Right hindlimb (tissue), 1 donor: ENCODE data around the gene RGPD4.
"Not testable (repeated sequence)": the region's sequence is repeated elsewhere in the genome, so short reads cannot be mapped to it uniquely, and the experiment has no call there.

Experiments
- DNase-seq: peaks from one replicate; pipeline ENCODE4 v3.0.0-alpha.2; 2018

The RGPD4 gene

DNA sequence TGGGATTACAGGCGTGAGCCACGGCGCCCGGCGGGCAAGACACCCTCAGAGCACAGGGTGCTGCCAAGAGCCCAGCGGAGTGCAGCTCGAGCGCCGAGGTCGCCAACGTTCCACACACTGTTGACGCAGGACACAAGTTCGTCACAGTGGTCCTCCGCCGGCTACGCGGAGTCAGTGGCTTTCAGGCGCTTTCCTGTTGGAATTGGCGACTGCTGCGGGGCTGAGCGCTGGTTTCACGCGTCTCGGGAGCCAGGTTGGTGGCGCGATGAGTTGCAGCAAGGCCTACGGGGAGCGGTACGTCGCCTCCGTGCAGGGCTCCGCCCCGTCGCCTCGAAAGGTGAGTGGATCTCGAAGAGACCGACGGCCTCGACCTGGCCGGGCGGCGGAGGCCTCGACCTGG, at the start of gene RGPD4:
Gene RGPD4 (plus strand): TSS at position 144 of the 400 bp plus-strand sequence. CDS start 122 bp downstream, at position 266.
- not testable (repeated sequence) for DNase-seq

GRCh38 chr2:107777974-107778373, 48.7 kb upstream of the RGPD4 start:
- no peak for DNase-seq

DNA sequence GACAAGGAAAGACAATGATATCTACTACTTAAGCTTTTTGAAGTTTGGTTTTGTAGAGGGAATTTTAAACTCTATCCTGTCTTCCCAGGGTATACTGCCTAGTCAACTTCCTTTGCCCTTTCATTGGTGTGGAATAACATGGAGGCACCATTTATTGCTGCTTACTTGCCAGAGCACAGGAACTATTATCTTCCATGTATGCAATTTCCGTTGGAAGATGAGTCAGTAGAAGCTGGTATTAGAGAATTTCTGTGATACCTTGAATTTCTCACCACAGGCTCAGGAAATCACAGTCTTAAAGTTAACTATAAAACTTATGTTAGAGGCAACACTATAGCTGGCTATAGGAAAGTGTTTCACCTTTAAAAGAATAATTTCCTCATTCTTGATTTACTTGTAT, 40.9 kb upstream of the RGPD4 start:
- DNase-seq = no peak

DNA sequence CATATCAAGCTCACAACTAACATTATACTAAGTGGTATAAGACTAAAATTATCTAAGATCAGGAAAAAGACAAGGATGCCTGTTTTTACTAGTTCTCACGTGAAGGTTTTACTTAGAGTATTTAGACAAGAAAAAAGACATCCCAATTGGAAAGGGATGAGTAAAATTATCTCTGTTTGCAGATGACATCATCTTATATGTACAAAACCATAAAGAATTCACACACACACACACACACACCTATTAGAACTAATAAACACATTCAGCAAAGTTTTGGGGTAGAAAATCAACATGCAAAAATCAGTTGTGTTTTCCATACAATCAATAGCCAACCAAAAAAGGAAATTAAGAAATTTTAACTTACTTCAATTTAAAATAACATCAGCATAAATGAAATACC, 35.9 kb upstream of the RGPD4 start:
- DNase-seq = no peak

DNA sequence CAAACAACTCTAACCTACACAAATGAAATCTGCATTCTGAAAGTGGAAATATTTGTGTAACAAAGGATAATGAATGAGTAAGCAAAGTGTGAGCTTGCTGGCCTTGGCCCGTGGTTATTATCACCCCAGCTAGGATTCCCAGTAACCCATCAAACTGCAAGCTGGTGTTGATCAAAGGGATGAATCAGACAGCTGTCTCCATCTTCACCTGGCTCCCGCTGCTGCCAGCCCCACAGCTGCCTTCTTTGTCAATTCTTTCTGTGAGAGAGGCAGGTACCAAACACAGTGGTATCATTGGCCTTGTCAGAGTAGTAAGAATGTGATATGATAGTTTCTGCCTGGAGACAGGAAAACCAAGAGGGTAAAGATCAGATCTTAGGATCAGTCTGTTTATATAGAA, 25.2 kb upstream of the RGPD4 start:
- no peak for DNase-seq

DNA sequence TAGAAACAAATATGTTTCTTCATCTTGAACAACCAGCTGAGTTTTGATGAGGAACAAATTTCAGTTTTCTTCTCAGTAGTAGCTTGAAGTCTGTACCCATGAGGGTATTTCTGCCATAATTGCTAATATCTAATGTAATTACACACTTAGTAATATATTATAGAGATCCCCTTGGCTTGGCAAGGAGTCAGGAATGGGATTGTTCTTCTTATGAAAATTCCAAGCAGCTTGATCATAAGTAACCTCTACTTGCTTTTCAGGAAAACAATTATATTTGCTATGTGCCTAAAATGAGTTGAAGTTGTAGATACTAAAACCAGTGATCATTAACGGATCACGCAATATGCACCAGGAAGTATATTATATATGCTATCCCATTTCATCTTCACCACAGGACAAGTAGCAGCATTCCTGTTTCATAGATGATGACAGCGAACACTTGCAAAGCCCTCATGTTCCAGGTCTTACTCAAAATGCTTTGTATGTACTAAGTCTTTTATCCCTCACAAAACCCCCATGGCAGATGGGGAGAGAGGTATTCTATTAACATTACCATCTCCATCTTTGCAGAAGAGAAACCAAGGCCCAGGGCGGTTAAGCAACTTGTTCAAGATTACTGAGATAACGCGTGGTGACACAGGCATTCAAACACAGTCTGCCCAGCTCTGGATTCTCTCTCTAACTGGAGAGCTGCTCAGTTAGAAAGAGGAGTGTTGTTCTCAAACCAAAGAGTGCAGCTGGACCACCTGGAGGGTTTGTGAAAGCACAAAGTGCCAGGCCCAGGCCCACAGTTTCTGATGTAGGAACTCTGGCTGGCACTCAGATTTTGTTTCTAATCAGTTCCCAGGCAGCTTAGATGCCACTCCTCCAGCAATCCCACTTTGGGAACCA, 21.8 kb upstream of the RGPD4 start:
- no peak for DNase-seq

- no peak for DNase-seq
These were observed 19.8 kb upstream of the RGPD4 start for GRCh38 chr2:107806901-107807300.

DNA sequence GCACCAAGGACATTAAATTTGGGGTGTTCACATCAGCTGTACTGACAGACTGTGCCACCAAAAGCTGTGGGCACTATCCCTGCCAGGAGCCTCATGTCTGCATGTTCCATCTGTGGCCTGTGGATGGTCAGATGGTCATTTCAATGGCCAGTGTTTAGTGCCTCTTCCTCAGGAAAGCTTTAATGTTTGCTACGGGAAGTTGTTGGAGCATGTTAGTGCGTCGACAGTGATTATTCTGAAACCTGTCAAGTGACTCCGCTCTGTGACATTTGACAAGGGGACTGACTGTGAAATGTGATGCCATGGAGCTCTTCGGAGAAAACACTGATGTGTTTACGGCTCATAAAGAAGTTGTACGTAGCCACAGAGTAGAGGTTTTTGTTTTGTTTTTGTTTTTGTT, 18.7 kb upstream of the RGPD4 start:
- DNase-seq = no peak

GRCh38 chr2:107808959-107809358, 17.7 kb upstream of the RGPD4 start:
- peak; percentile 49 for DNase-seq

DNA sequence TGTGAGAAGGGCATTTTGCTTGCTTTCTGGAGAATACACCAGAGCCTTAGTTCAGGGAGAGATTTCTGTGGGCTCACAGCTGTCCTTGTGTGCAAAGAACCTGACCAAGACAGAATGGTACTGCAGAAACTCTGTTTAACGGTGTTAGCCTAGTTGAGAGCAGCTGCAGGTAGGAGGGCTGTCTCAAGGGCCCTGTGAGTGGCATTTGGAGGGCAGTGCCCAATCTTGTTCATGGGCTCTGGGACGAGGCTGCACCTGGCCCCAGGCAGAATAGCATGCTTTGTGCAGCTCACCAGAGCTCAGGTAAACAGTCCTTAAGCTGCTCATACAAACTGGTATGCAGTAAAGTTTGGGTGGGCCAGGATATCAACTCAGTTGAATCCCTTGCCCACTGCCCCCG, 16.9 kb upstream of the RGPD4 start:
- DNase-seq = no peak

- no peak for DNase-seq
These were observed 16.0 kb upstream of the RGPD4 start for GRCh38 chr2:107810734-107811133.

DNA sequence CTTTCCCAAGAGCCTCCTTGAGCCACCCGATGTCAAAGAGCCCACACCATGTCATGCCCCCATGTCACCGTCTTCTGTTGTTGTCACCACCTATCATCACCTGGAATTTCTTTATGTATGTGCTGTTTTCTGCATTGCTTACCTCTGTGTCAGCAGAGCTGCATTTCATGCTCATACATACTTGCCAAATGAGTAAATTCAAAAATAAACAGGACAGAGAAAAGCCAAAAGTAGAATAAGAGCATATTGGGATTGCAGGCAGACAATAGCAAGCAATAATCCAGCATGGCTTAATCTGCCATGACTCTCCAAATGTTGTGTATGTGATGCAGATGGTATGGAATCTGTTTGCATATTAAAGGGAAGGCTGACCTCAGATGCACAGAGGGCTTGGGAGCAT, 15.3 kb upstream of the RGPD4 start:
- no peak for DNase-seq

GRCh38 chr2:107812006-107812405, 14.7 kb upstream of the RGPD4 start:
- no peak for DNase-seq

- DNase-seq = no peak
These were observed 9.3 kb upstream of the RGPD4 start for GRCh38 chr2:107817378-107817777.

- DNase-seq = no peak
These were observed 4.4 kb upstream of the RGPD4 start for GRCh38 chr2:107822302-107822701.

DNA sequence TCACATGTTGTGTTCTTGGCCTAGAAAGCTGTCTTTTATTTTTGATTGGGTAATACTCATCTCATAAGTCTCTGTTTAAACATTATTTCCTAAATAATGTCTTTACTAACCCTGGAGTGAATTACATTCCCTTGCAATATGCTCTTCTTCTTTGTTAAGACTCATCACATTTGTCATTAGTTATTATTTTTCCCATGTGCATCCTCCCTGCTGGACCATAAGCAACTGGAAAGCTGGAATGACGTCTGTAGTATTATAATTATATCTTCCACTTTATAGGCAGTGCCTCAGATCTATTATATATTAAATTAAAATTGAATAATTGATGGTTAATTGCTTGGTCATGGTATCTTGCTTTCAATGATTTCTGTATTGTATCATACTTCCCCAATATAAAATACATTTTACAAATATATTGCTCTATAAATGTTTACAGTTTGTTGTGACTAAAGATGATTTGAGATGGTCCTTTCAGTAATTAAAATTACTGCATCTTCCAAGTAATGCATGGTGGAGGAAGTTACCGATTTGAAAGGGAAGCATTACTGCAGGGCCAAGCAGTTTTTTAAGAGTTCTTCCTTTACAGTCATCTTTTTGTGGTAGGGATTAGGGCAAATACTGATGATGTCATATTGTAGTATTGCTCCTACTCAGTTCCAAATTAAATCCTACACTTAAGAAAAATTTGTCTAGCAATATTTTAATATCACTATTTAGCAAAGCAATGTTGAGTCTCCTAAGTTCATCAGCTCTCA, 2.1 kb upstream of the RGPD4 start:
- DNase-seq = no peak

- DNase-seq = no peak
These were observed 1.5 kb upstream of the RGPD4 start for GRCh38 chr2:107825206-107825563.

DNA sequence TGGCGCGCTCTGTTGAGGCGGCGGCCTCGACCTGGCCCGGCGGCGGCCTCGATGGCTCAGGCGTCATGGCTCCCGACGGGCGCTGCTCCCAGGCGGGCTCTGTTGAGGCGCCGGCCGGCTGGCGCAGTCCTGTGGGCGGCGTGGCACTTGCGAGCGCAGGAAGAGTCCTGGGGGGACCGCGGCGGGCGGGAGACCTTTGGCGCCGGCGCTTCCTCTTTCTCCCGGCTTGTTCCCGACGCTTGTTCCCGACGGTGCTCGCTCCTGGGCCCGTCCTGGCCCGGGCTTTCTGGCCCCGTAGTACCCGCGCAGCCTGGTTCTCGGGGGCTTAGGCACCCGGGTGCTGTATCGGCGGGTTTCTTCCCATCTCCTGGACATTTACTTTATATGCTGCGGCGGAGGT, 2.8 kb downstream of the RGPD4 start:
- DNase-seq = not testable (repeated sequence)

DNA sequence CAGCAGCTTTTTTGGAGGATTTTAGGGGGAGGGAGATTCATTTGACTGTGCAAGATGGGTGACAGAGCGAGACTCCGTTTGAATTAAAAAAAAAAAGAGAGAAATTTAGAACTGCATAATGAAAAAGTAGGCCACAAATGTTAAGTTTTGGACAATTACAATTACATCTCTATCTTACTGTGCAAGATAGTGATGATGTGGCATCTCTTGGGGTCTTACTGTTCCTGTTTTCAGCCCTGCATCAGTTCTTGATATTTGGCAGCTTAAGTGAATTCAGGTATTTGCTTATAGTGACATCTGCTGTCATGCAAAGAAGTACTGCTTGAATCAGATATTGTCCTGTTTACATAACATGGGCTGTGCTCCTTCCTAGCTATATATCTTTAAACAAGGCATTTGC, 6.5 kb downstream of the RGPD4 start:
- DNase-seq = not testable (repeated sequence)

DNA sequence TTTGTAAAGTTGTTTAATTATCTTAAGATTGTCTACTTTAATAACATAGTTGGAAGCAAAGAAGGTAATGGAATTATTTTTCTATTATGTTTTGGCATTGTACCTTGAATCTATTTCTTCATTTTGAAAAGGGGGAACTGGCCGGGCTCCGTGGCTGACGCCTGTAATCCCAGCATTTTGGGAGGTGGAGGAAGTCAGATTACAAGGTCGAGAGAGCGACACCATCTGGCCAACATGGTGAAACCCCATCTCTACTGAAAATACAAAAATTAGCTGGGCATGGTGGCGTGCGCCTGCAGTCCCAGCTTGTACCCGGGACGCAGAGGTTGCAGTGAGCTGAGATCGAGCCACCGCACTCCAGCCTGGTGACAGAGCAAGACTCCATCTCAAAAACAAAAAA, 6.9 kb downstream of the RGPD4 start:
- DNase-seq = not testable (repeated sequence)

DNA sequence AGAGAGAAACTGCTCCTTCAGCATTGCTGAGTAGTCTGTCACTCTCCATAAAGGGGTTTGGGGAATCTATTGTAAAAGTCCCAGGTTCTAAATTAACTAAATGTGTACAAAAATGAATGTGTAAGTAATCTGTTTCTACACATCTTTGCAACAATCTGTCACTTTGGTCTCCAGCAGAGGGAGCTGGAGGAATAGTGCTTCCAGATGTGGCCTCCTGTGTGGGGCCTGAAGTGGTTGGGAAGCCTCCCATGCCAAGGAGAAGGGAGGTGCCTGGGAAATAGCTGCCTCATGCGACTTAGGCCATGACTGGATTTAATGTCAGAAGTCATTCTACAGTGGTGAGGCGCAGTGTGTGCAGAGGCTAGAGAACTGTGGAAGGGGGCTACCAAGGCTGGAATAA, 89.4 kb downstream of the RGPD4 start:
- DNase-seq = not testable (repeated sequence)

DNA sequence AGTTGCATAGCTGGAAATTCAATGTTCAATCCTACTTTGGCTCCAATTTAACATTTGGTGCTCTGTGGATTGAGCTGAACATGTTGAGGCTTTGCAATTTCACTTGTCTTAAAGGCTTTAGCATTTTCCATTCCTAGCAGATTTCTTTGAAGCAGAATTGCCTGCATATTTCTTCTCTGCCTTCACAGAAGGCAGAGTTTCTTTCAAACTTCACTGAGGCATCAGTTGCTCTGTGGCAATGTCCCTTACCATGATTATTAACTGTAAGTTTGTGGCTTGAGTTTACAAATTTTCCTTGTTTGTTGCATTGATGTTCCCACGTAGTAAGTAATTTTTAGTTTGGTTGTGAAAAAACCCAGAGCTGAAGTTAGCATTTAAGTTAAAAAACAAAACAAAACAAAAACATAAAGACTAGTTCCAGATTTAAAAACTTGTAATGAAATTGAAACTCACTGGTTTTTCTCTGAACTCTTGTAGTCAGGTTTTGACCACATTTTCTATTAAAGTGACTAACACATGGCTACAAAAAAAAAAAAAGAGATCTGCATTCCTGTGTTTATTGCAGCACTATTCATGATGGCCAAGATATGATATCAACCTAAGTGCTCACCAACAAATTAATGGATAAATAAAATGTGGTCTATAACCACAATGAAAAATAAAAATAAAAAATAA, 90.1 kb downstream of the RGPD4 start:
- not testable (repeated sequence) for DNase-seq

GRCh38 chr2:107927034-107927534, 100.4 kb downstream of the RGPD4 start:
- DNase-seq = no peak
